Muscle layer of colon (tissue), 2 donors: Measurements from ENCODE around the gene MBD2.
"Not testable (repeated sequence)": the region's sequence is repeated elsewhere in the genome, so short reads cannot be mapped to it uniquely, and the experiment has no call there.

Experiments used
- H3K27ac ChIP-seq: one replicate; pipeline ENCODE4 v1.7.0; 2013; ENCODE audit warnings: low read depth, mild to moderate bottlenecking, low read length, moderate library complexity
- H3K27me3 ChIP-seq, 2 donors: one replicate each; pipeline ENCODE4 v1.7.0; 2013; ENCODE audit warnings: low read length in 2 of 2, mild to moderate bottlenecking in 2 of 2; ENCODE audit not compliant: insufficient read depth in 2 of 2, control insufficient read depth in 1 of 2
- H3K36me3 ChIP-seq: one replicate; pipeline ENCODE4 v1.7.0; 2013; ENCODE audit warnings: mild to moderate bottlenecking, low read length; ENCODE audit not compliant: insufficient read depth
- H3K4me1 ChIP-seq: one replicate; pipeline ENCODE4 v1.7.0; 2013; ENCODE audit warnings: mild to moderate bottlenecking, low read length; ENCODE audit not compliant: insufficient read depth
- H3K4me3 ChIP-seq, 2 donors: one replicate each; pipeline ENCODE4 v1.7.0; 2013; ENCODE audit warnings: low read length in 2 of 2, low read depth in 1 of 2, mild to moderate bottlenecking in 1 of 2, moderate library complexity in 1 of 2
- H3K9ac ChIP-seq: one replicate; pipeline ENCODE4 v1.7.0; 2013; ENCODE audit warnings: low read length
- H3K9me3 ChIP-seq: one replicate; pipeline ENCODE4 v1.7.0; 2013; ENCODE audit warnings: mild to moderate bottlenecking, low read length
- donor health status: abdominal sarcoma.
- donor health status: Adenocarcinoma of cecum.

Gene MBD2

DNA sequence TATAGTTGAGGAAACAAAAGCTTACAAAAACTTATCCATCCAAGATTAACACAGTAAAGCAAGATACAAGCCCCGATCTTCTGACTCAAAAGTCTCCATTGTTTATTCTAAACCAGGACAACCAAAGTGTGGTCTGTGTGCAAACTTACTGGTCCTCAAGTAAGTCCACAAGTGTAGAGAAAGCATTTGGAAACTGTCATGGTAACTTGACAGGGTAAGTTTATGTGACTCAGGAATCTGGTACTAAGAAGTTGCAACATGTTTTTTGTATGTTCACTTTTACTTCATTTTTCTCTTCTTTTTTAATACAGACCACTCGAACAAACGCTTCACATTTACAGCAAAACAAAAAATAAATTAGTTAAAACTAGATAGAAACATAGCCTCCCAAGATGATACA is 9.4 kb downstream of the MBD2 start:
- Histone ChIP-seq H3K36me3 (no peaks in the 10 kb centered on the region), H3K9ac (no peak overlapping the region), H3K27me3 (no peaks in the 10 kb centered on the region), H3K4me3 (no peak overlapping the region), H3K4me1 (no peaks in the 10 kb centered on the region), H3K27ac (no peak overlapping the region), H3K9me3 (no peaks in the 10 kb centered on the region)

- Histone ChIP-seq H3K36me3 (no peaks in the 10 kb centered on the region), H3K27ac (no peak overlapping the region), H3K4me3 (no peak overlapping the region), H3K9me3 (no peaks in the 10 kb centered on the region), H3K27me3 (no peaks in the 10 kb centered on the region), H3K9ac (no peak overlapping the region), H3K4me1 (peaks cover 22% of the 10 kb centered on the region)
These were observed 14.0 kb downstream of the MBD2 start for GRCh38 chr18:54210463-54210862.

GRCh38 chr18:54209471-54210180 is 14.8 kb downstream of the MBD2 start:
- H3K27ac ChIP-seq, result no peak overlapping the region
- H3K9me3 ChIP-seq, result no peaks in the 10 kb centered on the region
- H3K36me3 ChIP-seq, result no peaks in the 10 kb centered on the region
- H3K27me3 ChIP-seq, result no peaks in the 10 kb centered on the region
- H3K4me3 ChIP-seq, result no peak overlapping the region
- peaks cover 23% of the 10 kb centered on the region for H3K4me1 ChIP-seq
- H3K9ac ChIP-seq, result no peak overlapping the region

DNA sequence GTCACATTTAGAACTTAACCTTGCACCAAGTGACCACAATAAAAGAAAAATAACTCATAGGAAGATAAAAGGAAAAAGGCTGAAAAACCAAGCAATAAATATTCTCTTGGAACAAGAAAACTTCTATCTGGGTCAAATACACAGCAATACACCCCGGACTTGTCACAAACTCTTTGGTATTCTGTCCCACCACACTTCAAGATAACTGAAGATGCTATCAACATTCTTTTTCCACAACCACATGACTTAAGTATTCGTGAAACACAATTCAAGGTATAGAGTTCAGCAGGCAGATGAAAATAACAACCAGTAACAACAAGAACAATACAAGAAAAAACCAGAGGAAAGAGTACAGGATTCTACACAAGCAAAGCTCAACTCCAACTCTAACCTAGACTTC is 18.0 kb downstream of the MBD2 start:
- no peak overlapping the region for H3K27ac ChIP-seq

DNA sequence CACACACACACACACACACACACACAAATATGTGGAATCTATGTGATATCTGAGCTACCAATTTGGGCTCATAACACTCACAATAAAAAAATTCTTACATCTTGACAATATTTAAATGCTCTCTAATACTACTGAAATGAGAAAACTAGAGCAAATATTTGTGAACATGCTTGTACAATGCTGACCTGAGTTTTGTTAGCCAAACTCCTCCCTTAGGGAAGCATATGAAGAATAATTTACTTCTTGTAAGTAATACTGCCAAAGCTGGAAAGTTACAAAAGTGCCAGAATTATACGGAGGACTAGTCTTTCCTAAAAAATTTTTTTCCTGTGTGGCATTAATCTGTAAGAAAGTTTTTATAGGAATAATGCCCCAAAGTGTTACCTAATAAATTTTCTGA is 18.5 kb downstream of the MBD2 start:
- Histone ChIP-seq H3K4me3 (no peak overlapping the region), H3K27me3 (no peaks in the 10 kb centered on the region), H3K27ac (no peak overlapping the region), H3K9ac (no peak overlapping the region), H3K36me3 (peaks cover 13% of the 10 kb centered on the region), H3K4me1 (peaks cover 23% of the 10 kb centered on the region), H3K9me3 (no peaks in the 10 kb centered on the region)

More for the DNA sequence above, 18.0 kb downstream of the MBD2 start:
- Histone ChIP-seq H3K4me3 (no peak overlapping the region), H3K9me3 (no peaks in the 10 kb centered on the region), H3K36me3 (peaks cover 10% of the 10 kb centered on the region), H3K4me1 (peaks cover 23% of the 10 kb centered on the region), H3K27me3 (no peaks in the 10 kb centered on the region), H3K9ac (no peak overlapping the region)

DNA sequence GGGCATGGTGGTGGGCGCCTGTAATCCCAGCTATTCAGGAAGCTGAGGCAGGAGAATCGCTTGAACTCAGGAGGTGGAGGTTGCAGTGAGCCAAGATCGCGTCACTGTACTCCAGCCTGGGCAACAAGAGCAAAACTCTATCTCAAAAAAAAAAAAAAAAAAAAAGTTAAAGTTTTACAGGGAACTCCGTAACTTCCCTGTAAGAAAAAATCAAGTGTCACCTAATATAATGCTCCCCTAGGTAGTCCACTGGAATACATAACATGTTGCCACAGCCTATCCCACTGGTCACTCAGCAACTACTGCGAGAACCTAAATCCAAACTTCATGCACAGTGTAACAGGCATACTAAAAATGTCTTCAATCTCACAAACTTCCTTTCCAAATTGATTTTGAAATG is 19.0 kb downstream of the MBD2 start:
- not testable (repeated sequence) for H3K9ac ChIP-seq, H3K9me3 ChIP-seq, H3K27me3 ChIP-seq, H3K4me3 ChIP-seq, H3K27ac ChIP-seq
- Histone ChIP-seq H3K36me3 (peaks cover 14% of the 10 kb centered on the region), H3K4me1 (peaks cover 23% of the 10 kb centered on the region)

- H3K27ac ChIP-seq, result no peak overlapping the region
- peaks cover 23% of the 10 kb centered on the region for H3K4me1 ChIP-seq
- no peaks in the 10 kb centered on the region for H3K27me3 ChIP-seq
- H3K36me3 ChIP-seq, result peaks cover 14% of the 10 kb centered on the region
- H3K9ac ChIP-seq, result no peak overlapping the region
- H3K4me3 ChIP-seq, result no peak overlapping the region
- H3K9me3 ChIP-seq, result no peaks in the 10 kb centered on the region
These were observed 19.6 kb downstream of the MBD2 start for GRCh38 chr18:54204883-54205282.

DNA sequence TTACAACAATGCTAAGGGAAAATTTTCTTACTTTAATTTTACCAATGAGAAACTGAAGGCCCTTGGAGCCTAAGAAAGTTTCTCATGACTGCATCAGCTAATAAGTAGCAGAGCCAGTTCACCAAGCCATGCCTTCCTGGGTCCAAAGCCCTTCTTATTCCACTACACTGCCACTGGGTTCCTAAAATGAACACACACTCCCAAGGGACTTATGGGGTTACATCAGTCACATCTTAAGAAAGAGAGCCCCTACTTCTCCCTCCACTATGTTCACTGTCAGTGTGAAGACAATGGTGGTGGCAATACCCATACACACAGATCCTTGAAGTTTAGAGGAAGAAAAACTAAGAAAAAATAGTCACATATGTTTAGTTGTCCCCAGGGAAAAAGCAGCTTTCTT is 20.6 kb downstream of the MBD2 start:
- no peak overlapping the region for H3K4me3 ChIP-seq
- H3K9ac ChIP-seq, result no peak overlapping the region
- H3K9me3 ChIP-seq, result no peaks in the 10 kb centered on the region
- peaks cover 14% of the 10 kb centered on the region for H3K36me3 ChIP-seq
- H3K4me1 ChIP-seq, result peaks cover 16% of the 10 kb centered on the region
- H3K27me3 ChIP-seq, result no peaks in the 10 kb centered on the region
- H3K27ac ChIP-seq, result no peak overlapping the region

DNA sequence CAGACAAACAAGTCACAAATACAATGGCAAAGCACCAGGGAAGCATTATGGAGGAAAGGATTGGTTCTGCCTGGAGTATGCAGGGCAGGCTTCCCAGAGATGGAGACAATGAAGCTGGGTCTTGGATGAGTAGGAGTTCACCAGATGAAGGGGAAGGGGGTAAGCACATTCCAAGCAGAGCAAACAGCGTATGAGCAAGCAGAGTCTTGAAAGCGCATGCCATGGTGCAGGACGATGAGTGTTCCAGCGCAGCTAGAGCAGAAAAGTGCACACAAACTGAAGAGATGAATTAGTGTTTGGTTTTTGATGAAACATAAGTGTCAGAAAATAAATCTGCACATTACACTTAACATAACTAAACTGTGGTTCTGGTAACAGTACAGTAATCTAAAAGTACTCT is 21.6 kb downstream of the MBD2 start:
- Histone ChIP-seq H3K27me3 (no peaks in the 10 kb centered on the region), H3K36me3 (peaks cover 14% of the 10 kb centered on the region), H3K4me1 (peaks cover 16% of the 10 kb centered on the region)

DNA sequence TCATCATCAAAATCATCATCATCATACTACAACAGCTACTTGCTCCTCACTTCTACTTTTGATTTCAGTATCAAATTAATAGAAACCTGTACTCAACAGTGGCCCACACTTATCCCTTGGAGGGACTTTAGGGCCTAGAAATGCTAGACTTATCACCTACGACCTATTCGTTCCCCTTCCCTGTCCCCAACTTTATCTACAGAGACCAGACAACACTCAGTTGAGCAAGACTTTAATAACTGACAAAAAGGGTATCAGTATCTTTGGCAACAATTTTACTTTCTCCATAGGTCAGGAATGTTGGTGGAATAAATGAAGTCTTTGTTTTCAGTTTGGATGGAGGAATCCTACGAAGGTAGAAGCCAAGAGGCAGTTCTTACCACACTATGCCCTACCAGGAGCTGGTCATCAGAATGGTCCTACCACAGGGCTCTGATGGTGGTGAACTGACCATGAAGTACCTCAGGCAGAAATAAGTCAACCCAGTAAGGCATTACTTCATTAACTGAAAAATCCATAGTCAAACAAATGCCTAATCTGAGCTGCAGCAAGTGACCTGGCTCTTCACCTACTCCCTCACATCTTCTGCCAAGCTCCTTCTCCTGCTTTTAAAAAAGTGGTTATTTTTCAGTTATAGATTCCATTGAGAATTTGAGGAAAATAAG is 26.6 kb downstream of the MBD2 start:
- H3K9me3 ChIP-seq, result no peaks in the 10 kb centered on the region
- peaks cover 7% of the 10 kb centered on the region for H3K36me3 ChIP-seq
- no peak overlapping the region for H3K9ac ChIP-seq
- no peak overlapping the region for H3K27ac ChIP-seq
- H3K27me3 ChIP-seq, result no peaks in the 10 kb centered on the region
- H3K4me1 ChIP-seq, result no peaks in the 10 kb centered on the region
- no peak overlapping the region for H3K4me3 ChIP-seq

More for the DNA sequence above, 21.6 kb downstream of the MBD2 start:
- H3K4me3 ChIP-seq, result no peak overlapping the region
- no peaks in the 10 kb centered on the region for H3K9me3 ChIP-seq
- H3K27ac ChIP-seq, result no peak overlapping the region
- no peak overlapping the region for H3K9ac ChIP-seq

- H3K9me3 ChIP-seq, result no peaks in the 10 kb centered on the region
- no peaks in the 10 kb centered on the region for H3K27me3 ChIP-seq
- H3K27ac ChIP-seq, result no peak overlapping the region
- no peak overlapping the region for H3K9ac ChIP-seq
- no peaks in the 10 kb centered on the region for H3K36me3 ChIP-seq
- no peak overlapping the region for H3K4me3 ChIP-seq
- no peaks in the 10 kb centered on the region for H3K4me1 ChIP-seq
These were observed 30.7 kb downstream of the MBD2 start for GRCh38 chr18:54193786-54194185.

DNA sequence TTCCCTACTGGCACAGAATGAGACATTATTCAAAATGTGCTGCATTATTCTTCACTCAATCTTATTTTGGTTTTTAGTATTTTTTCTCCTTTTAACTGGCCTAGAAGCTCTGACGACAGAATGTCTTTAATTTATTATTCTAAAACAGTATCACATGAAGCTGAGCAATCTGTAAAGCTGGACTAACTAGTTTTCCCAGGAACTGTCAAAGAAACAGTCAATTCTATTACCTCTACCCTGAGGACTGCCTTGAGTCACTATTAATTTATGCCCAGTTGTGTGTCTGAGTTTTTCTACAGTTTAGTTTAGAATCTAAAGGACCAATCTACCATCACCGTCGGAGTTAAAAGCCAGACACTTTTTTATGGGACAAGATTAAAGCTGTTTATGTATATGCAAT is 31.6 kb downstream of the MBD2 start:
- no peaks in the 10 kb centered on the region for H3K36me3 ChIP-seq
- H3K27ac ChIP-seq, result no peak overlapping the region
- H3K9ac ChIP-seq, result no peak overlapping the region
- H3K4me1 ChIP-seq, result no peaks in the 10 kb centered on the region
- H3K27me3 ChIP-seq, result no peaks in the 10 kb centered on the region
- no peaks in the 10 kb centered on the region for H3K9me3 ChIP-seq
- H3K4me3 ChIP-seq, result no peak overlapping the region
